ENCODE results near the gene SIPA1.
A peak's percentile ranks its signal among the peaks of the same experiment; 100 is the strongest.

Gene SIPA1

DNA sequence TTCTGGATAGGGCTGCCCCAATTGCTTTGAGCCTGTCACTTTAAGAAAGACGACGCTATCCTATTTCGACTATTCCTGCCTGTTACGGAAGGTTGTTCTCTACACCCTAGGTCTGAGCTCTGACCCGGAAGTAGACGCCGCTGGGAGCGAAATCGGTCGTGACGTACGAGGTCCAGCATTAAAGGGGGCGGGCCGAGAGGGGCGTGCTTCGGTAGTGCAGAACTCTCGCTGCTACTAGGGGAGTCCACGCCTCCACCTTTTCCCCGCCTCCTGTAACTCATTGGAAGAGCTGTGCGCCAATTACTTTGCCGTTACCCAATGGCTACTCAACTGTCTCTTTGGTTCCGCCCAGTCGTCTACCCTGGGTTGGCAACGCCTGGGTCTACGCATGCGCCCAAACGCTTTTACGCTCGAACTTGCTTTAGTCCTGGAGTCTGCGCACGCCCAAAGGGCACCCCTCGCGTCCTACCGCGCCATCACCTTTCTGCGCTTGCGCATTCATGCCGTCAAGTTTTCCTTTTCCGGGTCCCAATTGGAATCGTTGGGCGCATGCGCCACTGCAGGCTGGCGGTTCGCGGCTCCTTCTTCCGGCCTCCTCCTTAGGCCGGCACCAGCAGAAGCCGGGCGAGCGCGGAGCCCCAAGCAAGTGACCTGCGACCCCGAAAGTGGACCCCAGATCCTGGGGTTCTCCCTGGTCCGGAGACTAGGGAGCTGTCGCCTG, 22.5 kb upstream of the SIPA1 start, which contains the start of gene PCNX3:
PCNX3 (plus strand) TSS at position 548 of the 721 bp plus-strand sequence. CDS start 536 bp downstream, outside the sequence.
- H3K4me3 ChIP-seq (ENCODE audit: low read depth, low read length), result peak within 1 kb of the TSS; percentile 78
- DNase-seq (ENCODE audit: low read depth, low spot score), result peak; percentile 100
- in situ Hi-C loops (cut with HindIII; ENCODE audit: low sequenced_read_pairs), result no loop called here
- TF ChIP-seq, protein P1, sequence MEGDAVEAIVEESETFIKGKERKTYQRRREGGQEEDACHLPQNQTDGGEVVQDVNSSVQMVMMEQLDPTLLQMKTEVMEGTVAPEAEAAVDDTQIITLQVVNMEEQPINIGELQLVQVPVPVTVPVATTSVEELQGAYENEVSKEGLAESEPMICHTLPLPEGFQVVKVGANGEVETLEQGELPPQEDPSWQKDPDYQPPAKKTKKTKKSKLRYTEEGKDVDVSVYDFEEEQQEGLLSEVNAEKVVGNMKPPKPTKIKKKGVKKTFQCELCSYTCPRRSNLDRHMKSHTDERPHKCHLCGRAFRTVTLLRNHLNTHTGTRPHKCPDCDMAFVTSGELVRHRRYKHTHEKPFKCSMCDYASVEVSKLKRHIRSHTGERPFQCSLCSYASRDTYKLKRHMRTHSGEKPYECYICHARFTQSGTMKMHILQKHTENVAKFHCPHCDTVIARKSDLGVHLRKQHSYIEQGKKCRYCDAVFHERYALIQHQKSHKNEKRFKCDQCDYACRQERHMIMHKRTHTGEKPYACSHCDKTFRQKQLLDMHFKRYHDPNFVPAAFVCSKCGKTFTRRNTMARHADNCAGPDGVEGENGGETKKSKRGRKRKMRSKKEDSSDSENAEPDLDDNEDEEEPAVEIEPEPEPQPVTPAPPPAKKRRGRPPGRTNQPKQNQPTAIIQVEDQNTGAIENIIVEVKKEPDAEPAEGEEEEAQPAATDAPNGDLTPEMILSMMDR (IDR thresholded peaks at IDR 0.05; ENCODE audit: low read depth, low read length), result no peak

DNA sequence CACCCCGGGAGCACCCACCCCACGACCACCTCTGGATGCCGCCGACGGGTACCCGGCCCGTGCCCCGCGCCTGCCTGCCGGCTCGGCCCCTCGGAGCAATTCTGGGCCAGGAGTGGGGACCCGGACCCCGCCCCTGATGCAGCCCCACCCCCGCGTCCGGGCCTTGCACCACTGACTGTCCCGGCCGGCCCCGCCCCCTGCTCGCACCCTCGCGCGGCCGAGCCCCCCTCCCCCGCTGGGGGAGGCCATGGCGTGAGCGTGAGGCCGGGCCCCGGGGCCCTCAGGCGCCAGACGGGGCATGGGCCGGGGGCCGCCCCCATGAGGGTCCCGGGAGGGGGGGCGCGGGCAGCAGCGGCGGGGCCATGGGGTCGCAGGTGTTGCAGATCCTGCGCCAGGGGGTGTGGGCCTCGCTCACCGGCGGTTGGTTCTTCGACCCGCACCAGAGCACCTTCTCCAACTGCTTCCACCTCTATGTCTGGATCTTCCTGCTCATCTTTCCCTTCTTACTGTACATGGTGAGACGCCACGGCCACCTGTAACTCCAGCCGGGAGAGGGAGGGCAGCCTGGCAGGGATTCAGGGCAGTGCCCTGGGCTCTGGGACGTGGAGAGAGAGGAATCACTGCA, 21.8 kb upstream of the SIPA1 start:
- in situ Hi-C loops (cut with HindIII; ENCODE audit: low sequenced_read_pairs), result no loop called here

DNA sequence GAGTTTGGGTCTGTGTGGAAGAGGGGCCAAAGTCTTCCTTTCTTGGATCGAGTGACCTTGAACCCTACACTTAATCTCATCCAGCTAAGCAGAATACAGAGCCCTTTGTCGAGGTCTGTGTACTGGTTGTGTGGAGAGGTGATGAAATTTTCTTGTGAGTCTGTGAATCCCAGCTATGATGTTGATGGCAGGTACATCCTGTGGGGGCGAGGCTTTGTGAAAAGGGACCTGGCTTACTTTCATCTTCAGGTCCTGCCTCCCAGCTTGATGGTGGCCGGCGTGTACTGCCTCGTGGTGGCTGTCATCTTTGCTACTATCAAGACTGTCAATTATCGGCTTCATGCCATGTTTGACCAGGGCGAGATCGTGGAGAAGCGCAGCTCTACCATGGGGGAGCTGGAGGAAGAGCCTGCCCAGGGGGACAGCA, 21.3 kb upstream of the SIPA1 start:
- TF ChIP-seq, protein P1 (IDR thresholded peaks at IDR 0.05; ENCODE audit: low read depth, low read length), result no peak
- H3K4me3 ChIP-seq (ENCODE audit: low read depth, low read length), result peak overlapping the region; percentile 78
- in situ Hi-C loops (cut with HindIII; ENCODE audit: low sequenced_read_pairs), result no loop called here
- no peak for DNase-seq (ENCODE audit: low read depth, low spot score)

More for the DNA sequence above, 21.8 kb upstream of the SIPA1 start:
- peak overlapping the region; percentile 78 for H3K4me3 ChIP-seq (ENCODE audit: low read depth, low read length)
- TF ChIP-seq, protein P1 (IDR thresholded peaks at IDR 0.05; ENCODE audit: low read depth, low read length), result no peak
- DNase-seq (ENCODE audit: low read depth, low spot score), result no peak

DNA sequence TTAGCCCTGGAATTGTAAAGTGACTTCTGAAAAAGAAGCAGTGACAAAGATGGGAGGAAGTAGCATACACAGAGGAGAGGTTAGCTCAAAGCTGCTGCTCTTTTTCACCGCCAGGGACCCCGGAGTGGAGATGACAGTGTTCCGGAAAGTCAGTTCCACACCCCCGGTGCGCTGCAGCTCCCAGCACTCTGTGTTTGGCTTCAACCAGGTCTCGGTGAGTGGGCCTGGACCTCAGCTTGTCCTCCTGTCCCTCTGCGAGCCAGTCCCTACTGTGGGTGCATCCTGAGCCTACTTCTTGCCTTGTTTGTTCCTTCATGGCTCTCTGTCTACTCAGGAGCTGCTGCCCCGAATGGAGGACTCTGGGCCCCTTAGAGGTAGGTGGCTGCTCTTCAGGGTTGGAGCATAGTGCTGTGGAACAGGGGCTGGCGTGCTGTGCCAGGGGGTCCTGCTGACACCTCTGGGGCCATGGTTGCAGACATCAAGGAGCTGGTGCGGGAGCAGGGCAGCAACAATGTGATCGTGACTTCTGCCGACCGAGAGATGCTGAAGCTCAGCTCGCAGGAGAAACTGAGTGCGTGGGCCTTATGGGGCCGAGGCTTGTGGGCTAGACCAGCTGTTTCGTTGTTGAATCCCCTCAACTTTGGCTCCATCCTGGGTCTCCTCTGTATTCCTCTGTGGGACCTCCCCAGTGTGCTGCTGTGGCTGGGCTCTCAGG, 20.6 kb upstream of the SIPA1 start:
- TF ChIP-seq, protein P1 (IDR thresholded peaks at IDR 0.05; ENCODE audit: low read depth, low read length), result no peak
- H3K4me3 ChIP-seq (ENCODE audit: low read depth, low read length), result peak overlapping the region; percentile 78
- no peak for DNase-seq (ENCODE audit: low read depth, low spot score)
- in situ Hi-C loops (cut with HindIII; ENCODE audit: low sequenced_read_pairs), result no loop called here

DNA sequence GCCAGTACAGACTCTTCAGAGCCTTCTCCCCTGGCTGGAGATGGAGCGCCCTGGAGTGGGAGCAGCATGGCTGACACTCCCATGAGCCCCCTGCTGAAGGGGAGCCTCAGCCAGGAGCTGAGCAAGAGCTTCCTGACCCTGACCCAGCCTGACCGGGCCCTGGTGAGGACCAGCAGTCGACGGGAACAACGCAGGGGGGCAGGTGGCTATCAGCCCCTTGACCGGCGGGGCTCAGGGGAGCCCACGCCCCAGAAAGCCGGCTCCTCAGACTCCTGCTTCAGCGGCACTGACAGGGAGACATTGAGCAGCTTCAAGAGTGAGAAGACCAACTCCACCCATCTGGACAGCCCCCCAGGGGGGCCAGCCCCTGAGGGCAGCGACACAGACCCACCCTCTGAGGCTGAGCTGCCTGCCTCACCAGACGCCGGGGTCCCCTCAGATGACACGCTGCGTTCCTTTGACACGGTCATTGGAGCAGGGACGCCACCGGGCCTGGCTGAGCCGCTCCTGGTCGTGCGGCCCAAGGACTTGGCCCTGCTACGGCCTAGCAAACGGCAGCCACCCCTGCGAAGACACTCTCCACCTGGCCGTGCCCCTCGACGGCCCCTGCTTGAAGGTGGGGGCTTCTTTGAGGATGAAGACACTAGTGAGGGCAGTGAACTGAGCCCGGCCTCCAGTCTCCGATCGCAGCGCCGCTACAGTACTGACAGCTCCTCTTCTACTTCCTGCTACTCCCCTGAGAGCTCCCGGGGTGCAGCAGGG, 19.7 kb upstream of the SIPA1 start:
- in situ Hi-C loops (cut with HindIII; ENCODE audit: low sequenced_read_pairs), result no loop called here
- no peak overlapping the region for H3K4me3 ChIP-seq (ENCODE audit: low read depth, low read length)
- TF ChIP-seq, protein P1 (IDR thresholded peaks at IDR 0.05; ENCODE audit: low read depth, low read length), result no peak
- DNase-seq (ENCODE audit: low read depth, low spot score), result no peak

DNA sequence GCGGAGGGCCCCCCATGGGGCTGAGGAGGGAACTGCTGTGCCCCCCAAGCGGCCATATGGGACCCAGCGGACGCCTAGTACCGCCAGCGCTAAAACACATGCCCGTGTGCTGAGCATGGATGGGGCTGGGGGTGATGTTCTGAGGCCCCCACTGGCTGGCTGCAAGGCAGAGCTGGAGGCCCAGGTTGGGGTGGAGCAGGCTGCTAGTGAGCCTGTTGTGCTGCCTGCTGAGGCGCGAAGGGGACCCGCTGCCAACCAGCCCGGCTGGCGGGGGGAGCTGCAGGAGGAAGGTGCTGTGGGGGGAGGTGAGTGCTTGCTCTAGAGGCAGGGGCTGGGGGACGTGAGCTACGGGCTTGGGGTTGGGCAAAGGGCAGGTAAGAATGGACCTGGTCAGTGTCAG, 19.1 kb upstream of the SIPA1 start:
- TF ChIP-seq, protein P1 (IDR thresholded peaks at IDR 0.05; ENCODE audit: low read depth, low read length), result no peak
- in situ Hi-C loops (cut with HindIII; ENCODE audit: low sequenced_read_pairs), result no loop called here
- no peak for DNase-seq (ENCODE audit: low read depth, low spot score)
- H3K4me3 ChIP-seq (ENCODE audit: low read depth, low read length), result no peak overlapping the region
